Measurements from ENCODE around the gene HMOX1.

DNA sequence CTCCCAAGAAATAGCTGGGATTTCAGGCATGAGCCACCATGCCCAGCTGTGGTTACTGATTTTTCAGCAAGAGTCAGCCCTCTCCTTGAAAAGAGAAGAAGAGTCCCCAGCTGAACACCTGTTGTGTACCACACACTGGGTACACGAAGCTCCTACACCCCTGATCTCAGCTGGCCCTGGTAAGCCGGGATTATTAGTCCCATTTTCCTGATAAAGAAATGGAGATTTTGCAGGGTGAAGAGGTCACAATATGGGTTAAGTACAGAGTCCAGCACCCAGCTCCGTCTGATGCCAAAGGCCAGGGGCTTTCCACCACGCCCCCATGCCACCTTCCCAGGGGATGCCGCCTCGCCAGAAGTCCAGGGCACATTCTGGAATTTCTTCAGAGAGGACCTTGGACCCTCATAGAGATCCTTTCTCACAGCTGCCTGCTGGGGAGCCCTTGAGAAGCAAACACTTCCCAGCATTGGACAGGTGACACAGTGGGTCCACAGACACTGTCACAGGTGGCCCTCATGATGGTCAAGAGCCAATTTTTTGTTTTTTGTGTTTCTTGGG is 19.8 kb upstream of the HMOX1 start:
- no peak for TF ChIP-seq EZH2phosphoT487 (IDR thresholded peaks at IDR 0.05; ENCODE audit: borderline replicate concordance)
- TF ChIP-seq, protein P1, sequence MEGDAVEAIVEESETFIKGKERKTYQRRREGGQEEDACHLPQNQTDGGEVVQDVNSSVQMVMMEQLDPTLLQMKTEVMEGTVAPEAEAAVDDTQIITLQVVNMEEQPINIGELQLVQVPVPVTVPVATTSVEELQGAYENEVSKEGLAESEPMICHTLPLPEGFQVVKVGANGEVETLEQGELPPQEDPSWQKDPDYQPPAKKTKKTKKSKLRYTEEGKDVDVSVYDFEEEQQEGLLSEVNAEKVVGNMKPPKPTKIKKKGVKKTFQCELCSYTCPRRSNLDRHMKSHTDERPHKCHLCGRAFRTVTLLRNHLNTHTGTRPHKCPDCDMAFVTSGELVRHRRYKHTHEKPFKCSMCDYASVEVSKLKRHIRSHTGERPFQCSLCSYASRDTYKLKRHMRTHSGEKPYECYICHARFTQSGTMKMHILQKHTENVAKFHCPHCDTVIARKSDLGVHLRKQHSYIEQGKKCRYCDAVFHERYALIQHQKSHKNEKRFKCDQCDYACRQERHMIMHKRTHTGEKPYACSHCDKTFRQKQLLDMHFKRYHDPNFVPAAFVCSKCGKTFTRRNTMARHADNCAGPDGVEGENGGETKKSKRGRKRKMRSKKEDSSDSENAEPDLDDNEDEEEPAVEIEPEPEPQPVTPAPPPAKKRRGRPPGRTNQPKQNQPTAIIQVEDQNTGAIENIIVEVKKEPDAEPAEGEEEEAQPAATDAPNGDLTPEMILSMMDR (conservative IDR thresholded peaks at IDR 0.05; ENCODE audit: low read length), result no peak

Measured in Loucy (cell line).